GM21528 (cell line): ENCODE data around the gene NFKB2.
A peak's percentile ranks its signal among the peaks of the same experiment; 100 is the strongest.

Source experiments
- ATAC-seq: cut with Tn5 transposase; IDR thresholded peaks from one replicate; pipeline ENCODE4 v1.9.1; 2021; ENCODE audit warnings: mild to moderate bottlenecking, moderate library complexity; ENCODE audit not compliant: unreplicated experiment, low FRiP score

Gene NFKB2

DNA sequence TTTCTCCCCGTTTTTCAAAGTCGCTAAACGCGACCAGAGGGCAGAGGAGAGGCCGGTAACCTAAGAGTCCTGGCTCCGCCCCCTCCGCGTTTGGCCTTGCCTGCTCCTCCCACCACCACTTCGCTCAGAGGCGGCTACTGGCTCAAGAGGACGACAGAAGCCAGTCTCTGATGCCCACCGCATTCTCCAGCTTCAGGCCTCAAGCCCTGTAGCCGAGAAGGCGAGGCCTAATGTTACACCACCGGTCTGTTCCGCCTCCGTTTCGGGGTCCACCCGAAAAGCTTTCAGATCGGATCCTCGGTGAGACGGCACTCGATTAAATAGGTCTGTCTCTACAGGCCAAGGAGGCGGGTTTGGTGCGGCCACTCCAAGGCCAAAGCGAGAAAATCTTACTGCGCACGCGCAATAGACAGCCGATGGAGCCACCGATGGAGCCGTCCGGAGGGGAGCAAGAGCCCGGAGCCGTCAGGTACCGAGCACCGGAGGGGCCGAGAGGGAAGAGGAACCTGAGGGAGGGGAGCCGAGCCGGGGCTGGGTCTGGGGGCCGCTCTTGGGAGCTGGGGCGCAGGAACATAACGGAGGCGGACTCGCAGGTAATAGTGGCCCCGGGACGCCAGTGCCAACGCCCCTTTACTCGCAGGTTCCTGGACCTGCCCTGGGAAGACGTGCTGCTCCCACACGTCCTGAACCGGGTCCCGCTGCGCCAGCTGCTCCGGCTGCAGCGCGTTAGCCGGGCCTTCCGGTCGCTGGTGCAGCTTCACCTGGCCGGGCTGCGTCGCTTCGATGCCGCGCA is 25.4 kb downstream of the NFKB2 start, which contains the start of gene FBXL15:
TSS of gene FBXL15 (plus strand) at position 123 of the 793 bp plus-strand sequence. CDS start at position 417, 294 bp downstream.
- peak; percentile 66 for ATAC-seq

DNA sequence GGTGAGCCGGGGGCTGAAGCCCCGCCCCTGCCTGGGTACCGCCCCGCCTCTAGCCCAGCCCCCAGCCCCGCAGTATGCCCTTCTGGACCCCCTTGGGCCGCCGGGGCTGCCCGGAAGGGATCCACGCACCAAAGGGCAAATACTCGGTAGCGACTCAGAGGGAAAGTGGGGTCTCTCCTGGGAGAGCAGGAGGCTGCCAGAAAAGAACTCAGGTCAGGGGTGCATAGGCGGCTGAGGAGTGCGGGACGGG is 25.9 kb downstream of the NFKB2 start:
- peak; percentile 21 for ATAC-seq

DNA sequence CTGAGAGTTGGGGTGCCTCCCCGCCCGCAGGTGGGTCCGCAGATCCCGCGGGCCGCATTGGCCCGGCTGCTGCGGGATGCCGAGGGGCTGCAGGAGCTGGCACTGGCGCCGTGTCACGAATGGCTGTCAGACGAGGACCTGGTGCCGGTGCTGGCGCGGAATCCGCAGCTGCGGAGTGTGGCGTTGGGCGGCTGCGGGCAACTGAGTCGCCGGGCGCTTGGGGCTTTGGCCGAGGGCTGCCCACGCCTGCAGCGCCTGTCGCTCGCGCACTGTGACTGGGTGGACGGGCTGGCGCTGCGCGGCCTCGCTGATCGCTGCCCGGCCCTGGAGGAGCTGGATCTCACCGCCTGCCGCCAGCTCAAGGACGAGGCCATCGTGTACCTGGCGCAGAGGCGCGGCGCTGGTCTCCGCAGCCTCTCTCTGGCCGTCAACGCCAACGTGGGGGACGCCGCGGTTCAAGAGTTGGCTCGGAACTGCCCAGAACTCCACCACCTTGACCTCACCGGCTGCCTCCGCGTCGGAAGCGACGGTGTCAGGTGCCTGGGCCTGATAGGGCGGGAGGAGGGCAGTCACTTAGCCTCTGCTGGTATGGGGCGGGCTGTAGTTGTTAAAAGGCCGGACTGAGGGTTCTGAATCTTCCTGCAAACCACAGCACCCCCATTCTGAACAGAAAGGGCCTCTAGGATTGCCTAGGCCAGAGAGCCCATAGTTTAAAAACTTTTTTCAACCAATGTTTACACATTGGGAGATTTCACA is 26.4 kb downstream of the NFKB2 start:
- ATAC-seq = peak; percentile 2

DNA sequence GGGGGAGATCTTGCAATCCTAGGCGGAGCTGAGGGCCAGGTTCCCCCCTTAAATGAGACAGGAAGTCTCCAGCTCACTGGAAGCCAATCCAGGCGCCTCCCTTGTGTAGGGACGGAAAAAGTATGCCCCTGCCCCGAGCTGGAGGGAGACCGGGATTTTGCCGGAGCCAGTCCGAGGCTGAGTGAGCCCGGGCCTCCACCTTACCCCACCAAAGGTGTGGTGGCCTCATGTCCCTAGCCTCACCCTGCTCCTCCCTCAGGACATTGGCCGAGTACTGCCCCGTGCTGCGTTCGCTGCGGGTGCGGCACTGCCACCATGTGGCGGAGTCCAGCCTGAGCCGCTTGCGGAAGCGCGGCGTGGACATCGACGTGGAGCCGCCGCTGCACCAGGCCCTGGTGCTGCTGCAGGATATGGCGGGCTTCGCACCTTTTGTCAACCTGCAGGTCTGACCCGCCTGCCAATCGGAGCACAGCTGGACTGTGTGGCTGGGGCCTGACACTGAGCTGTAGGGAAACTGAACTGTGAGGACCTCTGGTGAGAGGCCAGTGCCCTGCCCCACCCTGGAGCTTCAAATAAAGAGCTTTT is 27.1 kb downstream of the NFKB2 start:
- no peak for ATAC-seq

DNA sequence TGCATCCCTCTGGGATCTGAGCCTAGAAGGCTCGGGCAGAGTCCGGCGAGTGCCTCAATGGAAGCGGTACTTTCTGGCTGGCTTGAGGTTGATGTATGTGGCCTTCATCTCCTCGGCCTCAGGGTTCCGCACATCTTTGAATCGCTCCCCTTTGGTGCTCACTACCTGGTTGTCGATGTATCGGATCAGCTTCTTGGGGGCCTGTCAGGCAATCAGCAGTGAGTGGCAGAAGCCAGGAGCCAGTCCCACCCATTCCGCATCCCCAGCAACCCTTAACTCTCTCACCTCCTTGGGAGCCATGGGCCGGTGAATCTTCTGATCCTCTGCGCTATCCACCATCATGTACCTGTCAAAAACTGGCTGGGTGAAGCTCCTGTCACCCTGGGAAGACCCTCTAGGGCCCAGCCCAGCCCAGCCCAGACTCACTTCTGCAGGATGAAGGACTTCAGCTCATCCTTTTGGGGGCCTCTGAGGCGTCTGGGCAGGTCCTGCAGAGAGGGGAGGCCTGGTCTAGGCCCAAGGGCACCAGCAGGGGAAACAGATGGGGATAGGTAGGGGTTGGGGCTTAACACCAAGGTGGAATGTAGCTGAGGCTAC is 28.0 kb downstream of the NFKB2 start:
- ATAC-seq = no peak

DNA sequence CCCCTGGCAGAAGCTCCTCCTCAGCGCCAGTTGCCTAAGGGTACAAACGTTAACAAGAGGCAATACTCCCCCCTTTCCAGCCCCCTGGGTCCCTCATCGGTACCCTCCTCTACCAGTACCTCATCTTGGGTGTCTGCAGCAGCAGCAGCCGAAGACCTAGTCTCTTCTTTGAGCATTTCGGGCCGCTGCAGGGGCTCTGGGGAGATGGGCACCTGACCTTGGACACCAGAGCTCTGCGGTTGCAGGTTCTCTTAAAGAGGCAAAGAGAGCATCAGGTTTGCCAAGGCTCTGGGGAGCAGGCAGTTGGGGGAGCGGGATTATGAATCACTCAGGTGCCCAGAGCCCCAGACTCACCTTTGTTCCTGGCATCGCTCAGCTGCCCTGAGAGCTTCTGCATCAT is 28.6 kb downstream of the NFKB2 start:
- ATAC-seq = no peak

DNA sequence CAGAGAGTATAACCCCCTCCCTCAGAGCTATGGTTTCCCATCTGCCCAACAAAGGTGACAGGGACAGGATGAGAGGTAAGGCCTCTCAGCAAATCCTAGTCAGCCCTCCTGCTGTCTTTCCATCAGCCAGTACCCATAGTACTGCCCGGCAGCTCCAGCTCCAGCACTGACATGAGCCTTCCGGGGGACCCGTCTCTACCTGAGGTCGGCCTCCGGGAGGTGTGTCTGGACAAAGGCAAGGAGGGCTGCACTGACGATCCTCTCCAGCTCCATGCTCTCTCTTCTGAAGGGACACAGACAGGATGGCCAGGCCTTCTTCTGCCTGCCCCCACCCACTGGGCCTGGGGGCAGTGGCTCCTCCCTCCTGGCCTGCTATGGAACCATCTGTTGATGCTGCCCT is 29.4 kb downstream of the NFKB2 start:
- no peak for ATAC-seq

DNA sequence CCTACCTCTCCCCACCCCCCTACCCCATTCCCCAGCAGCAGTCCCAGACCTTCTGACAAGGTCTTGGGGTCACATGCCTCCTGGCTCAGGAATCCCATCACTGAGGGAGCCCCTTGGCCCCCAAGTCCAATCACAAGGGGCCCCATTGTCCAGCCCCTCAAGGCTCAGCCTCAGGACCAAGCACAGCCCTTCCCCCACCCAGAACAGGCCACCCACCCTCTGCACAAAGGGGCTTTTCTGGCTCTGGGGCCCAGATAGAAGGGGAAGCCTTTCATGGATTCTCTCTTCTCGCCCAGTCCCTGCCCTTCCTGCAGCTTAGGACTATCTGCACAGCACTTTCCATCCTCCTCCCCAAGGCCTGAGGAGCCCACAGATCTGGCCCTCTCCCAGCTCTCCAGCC is 29.9 kb downstream of the NFKB2 start:
- ATAC-seq = no peak

DNA sequence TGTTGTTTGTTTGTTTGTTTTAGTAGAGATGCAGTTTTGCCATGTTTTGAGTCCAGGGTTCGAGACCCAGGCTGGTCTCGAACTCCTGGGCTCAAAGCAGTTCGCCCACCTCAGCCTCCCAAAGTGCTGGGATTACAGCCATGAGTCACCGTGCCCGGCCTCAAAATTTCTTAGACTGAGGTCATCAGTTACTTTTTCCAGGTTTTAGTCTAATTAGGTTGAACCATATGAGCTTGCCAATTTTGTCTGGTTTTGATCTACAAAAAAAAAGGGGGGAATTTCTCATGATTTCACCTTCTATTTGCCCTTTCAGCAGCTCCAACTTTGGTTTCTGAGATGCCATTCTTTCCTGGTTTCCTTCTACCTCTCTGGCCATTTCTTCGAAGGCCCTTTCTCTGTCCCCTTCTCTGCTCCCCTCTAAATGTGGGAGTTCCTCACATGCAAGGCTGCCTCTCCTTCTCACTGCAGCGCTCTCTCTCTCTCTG is 31.3 kb downstream of the NFKB2 start:
- no peak for ATAC-seq

DNA sequence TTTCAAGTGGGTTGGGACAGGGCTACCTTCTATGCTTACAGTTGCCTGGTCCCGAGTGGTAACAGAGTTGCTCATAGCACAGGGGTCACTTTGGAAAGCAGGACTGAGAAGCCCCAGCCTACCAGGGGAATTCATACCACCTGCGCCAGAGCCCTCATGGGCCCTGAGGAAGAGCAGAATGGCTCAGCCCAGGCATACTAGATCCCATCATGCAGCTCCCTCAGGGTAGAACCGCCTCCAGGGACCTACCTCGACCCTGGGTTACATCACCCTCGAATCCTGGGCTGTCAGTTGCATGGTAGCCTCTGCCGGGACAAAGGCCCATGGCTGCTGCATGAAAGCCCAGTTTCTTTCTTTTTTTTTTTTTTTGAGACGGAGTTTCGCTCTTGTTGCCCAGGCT is 34.0 kb downstream of the NFKB2 start:
- ATAC-seq = no peak

DNA sequence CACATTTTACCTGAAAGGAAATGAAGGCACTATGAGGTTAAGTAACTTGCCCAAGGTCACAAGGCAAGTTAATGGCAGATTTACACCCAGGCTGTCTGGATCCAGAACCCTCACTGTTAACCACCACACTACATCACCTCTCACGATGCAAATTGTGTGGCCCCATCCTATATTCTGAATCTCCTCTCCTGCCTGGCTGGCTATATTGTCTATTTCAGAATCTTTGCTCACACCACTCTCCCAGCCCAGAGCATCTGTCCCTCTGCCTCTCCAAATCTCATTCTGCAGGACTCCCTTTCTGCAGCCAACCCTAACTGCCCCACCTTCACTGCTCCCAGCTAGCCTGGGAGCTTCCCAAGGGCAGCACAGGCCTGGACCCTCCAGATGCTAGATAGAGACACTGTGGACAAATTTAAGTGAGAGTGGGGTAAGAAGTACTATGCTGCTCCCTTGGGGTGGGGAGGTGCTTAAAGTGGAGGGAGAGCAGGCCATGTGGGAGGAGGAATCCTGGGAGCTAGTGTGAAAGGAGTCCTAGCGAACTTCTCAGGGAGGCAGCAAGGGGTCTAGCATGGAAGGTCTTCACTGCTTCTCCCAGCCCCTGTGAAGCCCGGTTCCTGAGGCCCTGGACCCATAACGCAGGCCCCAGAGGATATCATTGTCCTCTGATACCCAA is 36.1 kb downstream of the NFKB2 start:
- ATAC-seq = peak; percentile 7

DNA sequence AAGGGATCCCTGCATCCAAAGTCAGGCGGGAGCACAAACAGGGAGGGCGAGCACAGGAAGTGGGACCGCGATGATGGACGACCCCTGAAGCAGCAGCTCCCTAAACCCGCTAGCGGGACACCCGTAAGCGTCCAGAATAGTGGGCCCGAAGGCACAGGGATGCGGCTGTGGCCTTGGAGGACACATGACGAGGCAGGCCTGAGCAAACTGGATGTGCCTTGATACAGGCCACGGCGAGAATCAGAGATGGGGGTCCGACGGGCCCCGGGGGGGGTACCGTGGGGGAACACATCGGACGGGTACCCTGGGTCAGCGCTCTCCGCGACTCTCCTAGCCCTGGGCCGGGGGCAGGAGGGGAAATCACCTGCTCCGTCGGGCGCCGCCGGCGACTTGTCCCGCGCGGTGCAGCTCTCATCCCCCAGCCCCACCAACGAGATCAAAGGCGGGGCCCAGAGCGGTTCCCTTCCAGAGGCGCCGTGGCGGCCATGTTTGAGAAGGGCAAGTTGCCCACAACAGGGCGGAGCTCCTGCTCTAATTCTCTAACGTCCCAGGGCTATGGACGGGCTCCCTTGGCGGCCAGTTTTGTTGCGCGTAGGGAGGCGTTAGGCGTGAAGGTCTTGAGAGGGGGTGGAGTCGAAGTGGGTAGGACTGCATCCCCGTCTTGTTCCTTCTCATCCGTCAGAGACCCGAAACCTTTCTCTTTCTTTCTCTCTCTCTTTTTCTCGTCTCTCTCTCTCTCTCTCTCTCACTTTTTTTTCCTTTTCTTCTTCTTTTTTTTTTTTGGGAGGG is 36.9 kb downstream of the NFKB2 start, which contains the start of gene CUEDC2:
TSS of gene CUEDC2 (minus strand) at position 413 of the 789 bp plus-strand sequence. CDS start 7,386 bp downstream, outside the sequence.
- peak; percentile 86 for ATAC-seq

DNA sequence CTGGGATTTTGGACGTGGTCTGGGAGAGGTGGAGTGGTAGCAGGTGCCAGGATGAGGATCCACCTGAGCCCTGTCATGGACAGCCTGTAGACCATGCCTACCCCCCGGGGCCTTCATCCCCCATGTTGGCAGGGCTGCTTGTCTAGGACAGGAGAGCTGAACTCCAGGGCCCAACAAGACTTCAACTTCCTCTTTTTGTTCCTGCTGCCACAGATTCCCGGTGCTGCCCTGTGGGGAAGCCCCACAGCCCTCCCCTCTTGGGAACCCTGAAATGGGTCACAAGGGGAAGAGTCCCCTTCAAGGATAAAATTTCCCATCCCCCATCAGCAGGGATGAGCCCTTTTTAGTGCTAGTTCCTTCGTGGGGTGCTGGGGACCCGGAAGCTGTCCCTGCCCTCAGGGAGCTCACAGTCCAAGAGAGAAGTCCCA is 38.1 kb downstream of the NFKB2 start:
- ATAC-seq = no peak

DNA sequence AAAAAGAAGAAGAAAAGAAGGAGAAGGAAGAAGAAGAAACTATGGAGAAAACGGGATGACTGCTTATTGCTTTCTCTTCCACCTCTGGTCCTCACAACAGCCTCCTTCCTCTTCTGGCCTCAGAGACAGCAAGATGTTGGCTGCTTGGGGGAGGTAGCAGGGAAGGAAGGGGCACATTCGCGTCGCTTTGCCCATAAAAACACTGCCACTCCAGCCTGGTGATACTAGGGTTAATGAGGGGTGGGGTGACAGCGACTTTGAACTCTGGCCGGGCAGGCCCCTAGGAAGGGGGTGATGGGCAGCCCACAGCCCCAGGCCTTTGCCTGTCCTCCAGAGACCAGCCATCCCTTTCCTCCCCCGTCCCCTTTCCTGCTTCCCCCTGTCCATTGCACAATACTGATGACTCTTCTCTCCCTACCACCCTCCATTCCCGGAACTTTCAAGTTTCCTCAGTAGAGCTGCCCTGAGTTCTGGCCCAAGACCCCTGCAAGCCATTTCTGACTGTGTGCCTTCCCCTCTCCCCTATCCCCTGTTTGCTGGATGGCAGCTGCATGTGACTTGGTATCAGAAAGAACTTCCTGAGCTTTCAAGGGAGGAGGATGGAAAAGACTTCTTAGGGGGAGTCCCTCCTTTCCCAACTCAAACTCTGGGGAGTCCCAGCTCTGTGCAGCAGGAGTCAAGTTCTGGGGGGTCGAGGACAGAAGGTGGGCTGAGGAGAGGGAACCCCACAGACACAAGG is 39.1 kb downstream of the NFKB2 start:
- no peak for ATAC-seq

DNA sequence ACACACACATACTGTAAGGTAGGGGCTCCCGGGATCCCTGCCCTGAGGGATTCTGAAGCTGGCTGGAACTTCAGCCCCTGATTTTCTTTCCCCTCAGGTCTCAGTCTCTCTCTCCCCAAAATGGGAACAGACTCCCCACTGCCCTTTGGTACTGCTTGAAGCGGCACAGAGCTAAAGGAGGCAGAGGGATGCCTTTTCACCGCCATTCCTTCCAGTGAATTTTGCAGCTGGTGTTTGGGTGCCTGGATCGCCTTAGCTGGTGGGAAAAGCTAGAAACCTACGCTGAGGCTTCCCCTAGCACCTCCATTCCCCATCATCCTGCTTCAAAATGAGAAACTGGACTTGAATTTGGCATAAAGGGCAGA is 39.6 kb downstream of the NFKB2 start:
- no peak for ATAC-seq

DNA sequence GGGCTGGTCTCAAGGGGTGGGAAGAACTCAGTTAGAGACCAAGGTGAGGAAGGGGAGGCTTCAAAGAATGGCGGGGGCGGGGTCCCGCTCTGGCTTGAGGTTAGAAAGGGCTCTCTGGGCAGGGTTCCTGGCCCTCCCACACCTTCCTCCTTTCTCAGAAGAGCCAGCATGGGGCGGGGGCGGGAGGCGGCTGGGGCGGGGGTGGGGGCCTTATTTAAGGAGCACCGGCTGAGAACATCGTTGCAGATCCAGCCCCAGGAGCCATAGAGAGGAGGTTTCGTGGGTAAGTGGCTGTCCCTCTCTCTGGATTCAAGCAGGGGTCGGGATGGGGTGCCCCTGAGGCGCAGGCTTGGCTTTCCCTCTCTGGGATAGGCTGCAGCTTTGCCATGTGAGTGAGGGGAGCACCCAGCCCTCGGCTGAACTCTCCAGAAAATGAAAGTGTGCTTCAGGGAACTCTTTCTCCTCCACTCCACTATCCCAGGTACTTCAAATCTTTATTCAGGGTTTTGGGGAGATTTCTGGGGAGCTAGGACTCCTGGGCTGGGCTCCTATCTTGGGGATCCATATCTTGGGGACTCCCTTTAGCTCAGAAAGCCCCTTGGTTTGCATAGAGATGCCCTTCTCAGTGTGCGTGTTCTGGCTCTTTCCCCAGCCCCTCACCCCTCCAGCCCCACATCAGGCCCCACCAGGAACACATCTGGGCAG is 40.2 kb downstream of the NFKB2 start:
- ATAC-seq = no peak

DNA sequence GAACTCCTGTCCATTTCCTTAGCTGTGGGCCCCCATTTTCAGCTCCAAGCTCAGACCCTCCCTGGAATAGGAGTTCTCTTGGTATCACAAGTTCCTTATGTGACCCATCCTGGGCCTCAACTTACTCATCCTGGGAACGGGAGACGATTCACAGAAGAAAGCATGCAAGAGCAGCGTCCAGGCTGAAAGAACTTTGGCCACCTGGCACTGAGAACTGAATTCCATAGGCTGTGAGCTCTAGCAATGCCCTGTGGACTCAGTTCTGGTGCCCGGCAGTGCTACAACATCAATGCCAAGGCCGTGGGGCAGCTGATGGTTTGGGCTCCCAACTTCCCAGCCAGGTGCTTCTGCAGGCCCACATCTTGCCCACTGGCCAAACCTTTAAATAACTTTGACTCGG is 40.8 kb downstream of the NFKB2 start:
- no peak for ATAC-seq

DNA sequence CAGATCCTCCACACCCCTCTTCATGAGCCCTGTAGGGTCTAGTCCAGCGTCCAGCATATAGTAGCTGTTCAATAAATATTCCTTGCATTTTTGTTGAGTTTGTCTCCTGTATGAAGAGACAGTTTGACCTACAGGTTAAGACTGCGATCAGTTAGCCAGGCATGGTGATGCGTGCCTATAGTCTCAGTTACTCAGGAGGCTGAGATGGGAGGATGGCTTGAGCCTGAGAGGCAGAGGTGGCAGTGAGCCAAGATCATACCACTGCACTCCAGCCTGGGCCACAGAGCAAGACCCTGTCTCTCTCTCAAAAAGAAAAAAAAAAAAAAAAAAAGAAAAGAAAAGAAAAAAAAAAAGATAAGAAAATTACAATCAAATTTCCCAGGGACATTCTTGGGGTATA is 42.0 kb downstream of the NFKB2 start:
- ATAC-seq = no peak

DNA sequence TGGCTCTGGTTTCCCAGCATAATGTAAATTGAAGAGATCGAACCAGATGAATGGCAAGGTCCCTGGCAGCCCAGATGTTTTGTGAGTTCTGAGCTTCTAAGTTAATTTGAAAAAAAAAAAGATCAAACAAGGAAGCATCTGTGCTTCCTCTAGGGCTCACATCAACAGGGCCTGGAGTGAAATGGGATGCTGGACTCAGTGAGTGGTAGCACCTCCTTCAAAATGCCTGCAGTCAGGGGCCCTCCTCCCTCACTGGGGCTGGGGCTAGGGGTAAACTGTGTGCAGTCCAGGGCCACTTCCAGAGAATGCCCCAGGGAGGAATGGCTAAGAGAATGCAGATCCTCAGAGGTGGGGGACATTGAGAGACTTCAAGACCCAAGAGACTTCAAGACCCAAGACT is 42.9 kb downstream of the NFKB2 start:
- no peak for ATAC-seq
